Activated T-cell treated with anti-CD3 and anti-CD28 coated beads for 4 hours (primary cell): Measurements from ENCODE around the gene PRDM4.
"Not testable (repeated sequence)": the region's sequence is repeated elsewhere in the genome, so short reads cannot be mapped to it uniquely, and the experiment has no call there.

Experiments used
- DNase-seq: peaks from one replicate; pipeline ENCODE4 v3.0.0-alpha.2; 2020

PRDM4 gene

GRCh38 chr12:107774349-107775029 lies 13.6 kb upstream of the PRDM4 start, which contains the start of gene ASCL4:
Gene ASCL4, plus strand, starts transcription at chr12:107774704. Its CDS starts 515 bp downstream, at chr12:107775219.
- no peak for DNase-seq

- no peak for DNase-seq
Observed at GRCh38 chr12:107767466-107767865, 6.5 kb upstream of the PRDM4 start.

- DNase-seq: no peak
Observed at GRCh38 chr12:107765316-107765715, 4.4 kb upstream of the PRDM4 start.

- DNase-seq: no peak
Observed at GRCh38 chr12:107764626-107765025, 3.7 kb upstream of the PRDM4 start.

GRCh38 chr12:107762874-107763273 lies 1.9 kb upstream of the PRDM4 start:
- no peak for DNase-seq

GRCh38 chr12:107761502-107761904 lies 566 bp upstream of the PRDM4 start:
- peak; percentile 3 for DNase-seq

GRCh38 chr12:107760207-107760808 lies 629 bp downstream of the PRDM4 start:
- peak; percentile 5 for DNase-seq

- peak; percentile 5 for DNase-seq
Observed at GRCh38 chr12:107759410-107759809, 1.5 kb downstream of the PRDM4 start.

GRCh38 chr12:107749083-107749482 lies 11.9 kb downstream of the PRDM4 start:
- DNase-seq: no peak

GRCh38 chr12:107748472-107748871 lies 12.5 kb downstream of the PRDM4 start:
- no peak for DNase-seq

- no peak for DNase-seq
Observed at GRCh38 chr12:107736914-107737313, 24.0 kb downstream of the PRDM4 start.

GRCh38 chr12:107735763-107736162 lies 25.2 kb downstream of the PRDM4 start:
- DNase-seq: no peak

- DNase-seq: no peak
Observed at GRCh38 chr12:107734139-107734538, 26.8 kb downstream of the PRDM4 start.

- DNase-seq: no peak
Observed at GRCh38 chr12:107732365-107732764, 28.6 kb downstream of the PRDM4 start.

GRCh38 chr12:107731366-107731765 lies 29.6 kb downstream of the PRDM4 start:
- DNase-seq: no peak

GRCh38 chr12:107730618-107731341 lies 30.2 kb downstream of the PRDM4 start:
- DNase-seq: no peak

- not testable (repeated sequence) for DNase-seq
Observed at GRCh38 chr12:107727742-107728141, 33.2 kb downstream of the PRDM4 start.

GRCh38 chr12:107727327-107727726 lies 33.6 kb downstream of the PRDM4 start:
- not testable (repeated sequence) for DNase-seq

GRCh38 chr12:107718606-107719005 lies 42.3 kb downstream of the PRDM4 start:
- DNase-seq: no peak

GRCh38 chr12:107715780-107716179 lies 45.2 kb downstream of the PRDM4 start:
- DNase-seq: no peak

- not testable (repeated sequence) for DNase-seq
Observed at GRCh38 chr12:107705522-107705921, 55.4 kb downstream of the PRDM4 start.

- DNase-seq: no peak
Observed at GRCh38 chr12:107704041-107704440, 56.9 kb downstream of the PRDM4 start.

- no peak for DNase-seq
Observed at GRCh38 chr12:107702106-107702505, 58.8 kb downstream of the PRDM4 start.

- not testable (repeated sequence) for DNase-seq
Observed at GRCh38 chr12:107695772-107696171, 65.2 kb downstream of the PRDM4 start.
